Mucosa of stomach (tissue), 1 donor: Measurements from ENCODE around the gene APBB2.
"Not testable (repeated sequence)": the region's sequence is repeated elsewhere in the genome, so short reads cannot be mapped to it uniquely, and the experiment has no call there.

Experiments
- H3K27me3 ChIP-seq: one replicate; pipeline ENCODE4 v1.7.0; 2013; ENCODE audit warnings: mild to moderate bottlenecking, low read length; ENCODE audit not compliant: control insufficient read depth, insufficient read depth
- H3K36me3 ChIP-seq: one replicate; pipeline ENCODE4 v1.7.0; 2013; ENCODE audit warnings: low read length; ENCODE audit not compliant: control insufficient read depth, insufficient read depth
- H3K4me1 ChIP-seq: one replicate; pipeline ENCODE4 v1.7.0; 2013; ENCODE audit warnings: mild to moderate bottlenecking, low read length; ENCODE audit not compliant: control insufficient read depth, insufficient read depth
- H3K4me3 ChIP-seq: one replicate; pipeline ENCODE4 v1.7.0; 2013; ENCODE audit warnings: low read length
- H3K9ac ChIP-seq: one replicate; pipeline ENCODE4 v1.7.0; 2013; ENCODE audit warnings: mild to moderate bottlenecking, low read length, moderate library complexity
- H3K9me3 ChIP-seq: one replicate; pipeline ENCODE4 v1.7.0; 2013; ENCODE audit warnings: mild to moderate bottlenecking, low read length, moderate library complexity; ENCODE audit not compliant: control insufficient read depth
- donor health status: Pancreatic carcinoma.

The APBB2 gene

GRCh38 chr4:41057467-41057866 is 156.9 kb downstream of the APBB2 start:
- no peaks in the 10 kb centered on the region for H3K36me3 ChIP-seq
- no peaks in the 10 kb centered on the region for H3K9me3 ChIP-seq
- H3K27me3 ChIP-seq: no peaks in the 10 kb centered on the region
- H3K4me1 ChIP-seq: no peaks in the 10 kb centered on the region
- H3K4me3 ChIP-seq: no peak overlapping the region
- no peak overlapping the region for H3K9ac ChIP-seq

GRCh38 chr4:41052287-41052686 is 162.1 kb downstream of the APBB2 start:
- no peaks in the 10 kb centered on the region for H3K9me3 ChIP-seq
- no peak overlapping the region for H3K4me3 ChIP-seq
- H3K9ac ChIP-seq: no peak overlapping the region
- H3K27me3 ChIP-seq: no peaks in the 10 kb centered on the region
- H3K4me1 ChIP-seq: peaks cover 7% of the 10 kb centered on the region
- no peaks in the 10 kb centered on the region for H3K36me3 ChIP-seq

GRCh38 chr4:41050880-41051775 is 163.2 kb downstream of the APBB2 start:
- no peaks in the 10 kb centered on the region for H3K9me3 ChIP-seq
- peaks cover 7% of the 10 kb centered on the region for H3K4me1 ChIP-seq
- H3K36me3 ChIP-seq: no peaks in the 10 kb centered on the region
- no peaks in the 10 kb centered on the region for H3K27me3 ChIP-seq
- H3K9ac ChIP-seq: no peak overlapping the region
- H3K4me3 ChIP-seq: no peak overlapping the region

GRCh38 chr4:41050116-41050515 is 164.2 kb downstream of the APBB2 start:
- Histone ChIP-seq H3K36me3 (no peaks in the 10 kb centered on the region), H3K27me3 (no peaks in the 10 kb centered on the region), H3K4me3 (no peak overlapping the region), H3K9ac (no peak overlapping the region), H3K4me1 (peaks cover 7% of the 10 kb centered on the region), H3K9me3 (no peaks in the 10 kb centered on the region)

GRCh38 chr4:41049176-41049575 is 165.2 kb downstream of the APBB2 start:
- H3K9me3 ChIP-seq, H3K9ac ChIP-seq, H3K4me1 ChIP-seq, H3K36me3 ChIP-seq, H3K27me3 ChIP-seq, H3K4me3 ChIP-seq: not testable (repeated sequence)

- no peaks in the 10 kb centered on the region for H3K4me1 ChIP-seq
- no peaks in the 10 kb centered on the region for H3K9me3 ChIP-seq
- no peak overlapping the region for H3K4me3 ChIP-seq
- H3K9ac ChIP-seq: no peak overlapping the region
- no peaks in the 10 kb centered on the region for H3K27me3 ChIP-seq
- no peaks in the 10 kb centered on the region for H3K36me3 ChIP-seq
These were observed 169.6 kb downstream of the APBB2 start for GRCh38 chr4:41044791-41045190.

- Histone ChIP-seq H3K4me1 (no peaks in the 10 kb centered on the region), H3K9me3 (no peaks in the 10 kb centered on the region), H3K9ac (no peak overlapping the region), H3K27me3 (no peaks in the 10 kb centered on the region), H3K4me3 (no peak overlapping the region), H3K36me3 (no peaks in the 10 kb centered on the region)
These were observed 170.2 kb downstream of the APBB2 start for GRCh38 chr4:41044165-41044564.

- no peaks in the 10 kb centered on the region for H3K9me3 ChIP-seq
- no peaks in the 10 kb centered on the region for H3K4me1 ChIP-seq
- H3K27me3 ChIP-seq: no peaks in the 10 kb centered on the region
- H3K9ac ChIP-seq: no peak overlapping the region
- H3K36me3 ChIP-seq: no peaks in the 10 kb centered on the region
- no peak overlapping the region for H3K4me3 ChIP-seq
These were observed 170.9 kb downstream of the APBB2 start for GRCh38 chr4:41043465-41043864.

- Histone ChIP-seq H3K4me1 (no peaks in the 10 kb centered on the region), H3K9me3 (no peaks in the 10 kb centered on the region), H3K36me3 (no peaks in the 10 kb centered on the region), H3K9ac (no peak overlapping the region), H3K27me3 (no peaks in the 10 kb centered on the region), H3K4me3 (no peak overlapping the region)
These were observed 172.8 kb downstream of the APBB2 start for GRCh38 chr4:41041551-41041950.

GRCh38 chr4:41039317-41039716 is 175.0 kb downstream of the APBB2 start:
- no peaks in the 10 kb centered on the region for H3K9me3 ChIP-seq
- no peaks in the 10 kb centered on the region for H3K36me3 ChIP-seq
- H3K9ac ChIP-seq: no peak overlapping the region
- H3K4me3 ChIP-seq: no peak overlapping the region
- H3K27me3 ChIP-seq: no peaks in the 10 kb centered on the region
- no peaks in the 10 kb centered on the region for H3K4me1 ChIP-seq

- Histone ChIP-seq H3K9ac (no peak overlapping the region), H3K27me3 (no peaks in the 10 kb centered on the region), H3K4me3 (no peak overlapping the region), H3K36me3 (no peaks in the 10 kb centered on the region), H3K4me1 (no peaks in the 10 kb centered on the region), H3K9me3 (no peaks in the 10 kb centered on the region)
These were observed 176.0 kb downstream of the APBB2 start for GRCh38 chr4:41038304-41038703.

- no peaks in the 10 kb centered on the region for H3K27me3 ChIP-seq
- no peak overlapping the region for H3K9ac ChIP-seq
- no peaks in the 10 kb centered on the region for H3K36me3 ChIP-seq
- no peak overlapping the region for H3K4me3 ChIP-seq
- H3K9me3 ChIP-seq: no peaks in the 10 kb centered on the region
- peaks cover 9% of the 10 kb centered on the region for H3K4me1 ChIP-seq
These were observed 185.2 kb downstream of the APBB2 start for GRCh38 chr4:41029098-41029497.
